AG04450 (cell line): Measurements from ENCODE around the gene SMAD3. TPM values are rescaled to one million over a fixed set of nuclear protein-coding genes. Genes with fewer than 3 reads are reported as not detected.

ENCODE experiments used
- CTCF ChIA-PET: fragments of 300-600, 350-600 bp; formaldehyde crosslinking; extraction: SDS; loops from one replicate; lab custom pipeline; 2022; ENCODE audit warnings: antibody characterized with exemption, inconsistent platforms; lab: Charles Lee
- POLR2A ChIA-PET: fragments of 350-600 bp; formaldehyde crosslinking; extraction: SDS; loops from one replicate; lab custom pipeline; 2021; ENCODE audit warnings: antibody characterized with exemption, inconsistent platforms; lab: Yijun Ruan, JAX
- DNase-seq: peaks from one replicate; pipeline ENCODE4 v3.0.0-alpha.2; 2011; ENCODE audit warnings: low read depth, low spot score
- H3K27ac ChIP-seq: one replicate; pipeline ENCODE4 v1.5.1; 2012; ENCODE audit warnings: low read depth, low read length, control low read depth
- H3K27me3 ChIP-seq: one replicate; pipeline ENCODE4 v1.6.0; 2012; ENCODE audit warnings: low read length; ENCODE audit not compliant: control insufficient read depth, insufficient read depth
- H3K4me3 ChIP-seq: 2 replicates; pipeline ENCODE4 v1.5.1; 2011; ENCODE audit warnings: mild to moderate bottlenecking, low read depth, low read length, control low read depth
- H3K9me3 ChIP-seq: 2 replicates; pipeline ENCODE4 v1.5.1; 2012; ENCODE audit warnings: low read length; ENCODE audit not compliant: control insufficient read depth, insufficient read depth
- polyA plus RNA-seq: library from polyadenylated mRNA; depleted of rRNA; stranded (reverse); fragments of >200 nt; gene quantifications from 2 replicates; pipeline ENCODE4 v1.2.3, GENCODE V29; 2011
- TF ChIP-seq, protein P1 (sequence below): IDR thresholded peaks from 2 replicates; pipeline ENCODE4 v1.5.1; 2011; ENCODE audit warnings: low read depth, low read length, control low read depth, inconsistent platforms

SMAD3 gene
- polyA plus RNA-seq, 1 experiment: 115 TPM

DNA sequence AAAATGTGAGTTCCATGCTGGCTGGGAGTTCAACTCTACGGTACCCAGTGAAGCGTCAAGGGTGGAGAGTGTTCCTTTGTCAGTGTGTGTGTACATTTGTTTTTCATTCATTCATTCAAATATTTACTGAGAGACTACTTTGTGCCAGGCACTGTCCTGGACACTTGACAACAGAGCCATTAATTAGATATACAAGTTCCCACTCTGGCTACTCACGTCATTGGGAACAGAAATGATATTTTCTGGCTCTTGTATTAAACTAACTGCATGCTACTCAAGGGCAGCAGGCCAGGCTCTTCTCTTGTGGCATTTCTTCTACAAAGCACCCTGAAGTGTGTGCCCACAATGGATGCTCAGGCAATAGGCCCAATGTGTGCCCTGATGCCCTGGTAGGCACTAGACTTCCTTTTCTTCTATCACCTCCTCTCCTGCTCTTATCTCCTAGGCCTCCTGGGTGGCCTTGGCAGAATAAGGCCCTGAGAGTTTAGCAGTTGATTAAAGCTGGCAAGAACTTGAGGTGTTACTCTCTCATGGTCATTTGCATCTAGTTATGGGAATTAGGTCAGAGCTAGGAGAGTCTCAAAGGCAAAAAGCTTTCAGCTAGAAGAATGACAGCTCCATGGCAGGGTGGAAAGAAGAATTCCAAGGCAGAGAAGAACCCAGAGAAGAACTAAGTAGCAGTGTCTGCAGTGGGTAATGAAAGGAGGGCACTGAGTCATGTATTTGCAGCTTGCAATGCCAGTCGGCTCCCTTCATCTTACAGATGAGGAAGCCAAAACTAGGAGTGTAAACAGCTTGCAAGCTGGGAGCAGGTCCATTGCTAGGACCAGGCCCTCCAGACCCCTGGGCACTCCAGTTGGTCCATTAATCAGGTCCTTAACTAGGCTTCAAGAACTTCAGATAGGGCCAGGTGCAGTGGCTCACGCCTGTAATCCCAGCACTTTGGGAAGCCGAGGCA lies 14.0 kb upstream of the SMAD3 start:
- H3K4me3 ChIP-seq: no peak overlapping the region
- H3K27ac ChIP-seq: no peak overlapping the region
- TF ChIP-seq, protein P1, sequence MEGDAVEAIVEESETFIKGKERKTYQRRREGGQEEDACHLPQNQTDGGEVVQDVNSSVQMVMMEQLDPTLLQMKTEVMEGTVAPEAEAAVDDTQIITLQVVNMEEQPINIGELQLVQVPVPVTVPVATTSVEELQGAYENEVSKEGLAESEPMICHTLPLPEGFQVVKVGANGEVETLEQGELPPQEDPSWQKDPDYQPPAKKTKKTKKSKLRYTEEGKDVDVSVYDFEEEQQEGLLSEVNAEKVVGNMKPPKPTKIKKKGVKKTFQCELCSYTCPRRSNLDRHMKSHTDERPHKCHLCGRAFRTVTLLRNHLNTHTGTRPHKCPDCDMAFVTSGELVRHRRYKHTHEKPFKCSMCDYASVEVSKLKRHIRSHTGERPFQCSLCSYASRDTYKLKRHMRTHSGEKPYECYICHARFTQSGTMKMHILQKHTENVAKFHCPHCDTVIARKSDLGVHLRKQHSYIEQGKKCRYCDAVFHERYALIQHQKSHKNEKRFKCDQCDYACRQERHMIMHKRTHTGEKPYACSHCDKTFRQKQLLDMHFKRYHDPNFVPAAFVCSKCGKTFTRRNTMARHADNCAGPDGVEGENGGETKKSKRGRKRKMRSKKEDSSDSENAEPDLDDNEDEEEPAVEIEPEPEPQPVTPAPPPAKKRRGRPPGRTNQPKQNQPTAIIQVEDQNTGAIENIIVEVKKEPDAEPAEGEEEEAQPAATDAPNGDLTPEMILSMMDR: no peak
- POLR2A ChIA-PET: no interaction called here
- H3K27me3 ChIP-seq: no peaks in the 10 kb centered on the region
- no peak for DNase-seq
- CTCF ChIA-PET: interaction anchor here (0.6 kb wide), 1 partner anchor 99 kb away, joined by 5 read pairs; no protein-coding TSS in a partner anchor
- H3K9me3 ChIP-seq: no peaks in the 10 kb centered on the region

DNA sequence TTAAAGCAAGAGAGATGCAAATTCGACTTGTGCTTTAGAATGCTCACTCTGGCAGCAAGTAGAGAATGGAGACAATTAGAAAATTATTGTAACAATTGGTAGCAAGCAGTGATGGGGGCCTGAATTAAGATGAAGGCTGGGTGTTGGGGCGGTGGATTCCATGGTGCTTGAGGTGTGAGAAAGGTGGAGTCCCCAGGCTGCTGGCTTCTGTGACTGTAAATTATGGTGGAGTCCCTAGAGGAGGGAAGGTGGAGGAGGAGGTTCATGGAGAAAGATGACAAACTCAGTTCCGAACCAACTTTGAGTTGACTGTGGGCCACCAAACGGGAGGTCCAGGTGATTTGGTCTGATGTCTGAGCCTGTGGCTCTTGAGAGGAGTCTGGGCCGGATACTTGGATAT lies 10.7 kb upstream of the SMAD3 start:
- POLR2A ChIA-PET: no interaction called here
- Histone ChIP-seq H3K27ac (no peak overlapping the region), H3K27me3 (no peaks in the 10 kb centered on the region), H3K4me3 (no peak overlapping the region), H3K9me3 (no peaks in the 10 kb centered on the region)
- DNase-seq: no peak
- CTCF ChIA-PET: no interaction called here
- TF ChIP-seq, protein P1: no peak

- TF ChIP-seq, protein P1: no peak
- Histone ChIP-seq H3K9me3 (no peaks in the 10 kb centered on the region), H3K27me3 (no peaks in the 10 kb centered on the region), H3K27ac (no peak overlapping the region), H3K4me3 (no peak overlapping the region)
- no peak for DNase-seq
- POLR2A ChIA-PET: interaction anchor here (1.1 kb wide), 1 partner anchor 10 kb away, joined by 3 read pairs; no protein-coding TSS in a partner anchor
- CTCF ChIA-PET: no interaction called here
These were observed 6.3 kb upstream of the SMAD3 start for GRCh38 chr15:67059127-67059553.

- ChIA-PET CTCF (no interaction called here), POLR2A (no interaction called here)
- TF ChIP-seq, protein P1: no peak
- DNase-seq: no peak
- no peak overlapping the region for H3K27ac ChIP-seq
- no peak overlapping the region for H3K4me3 ChIP-seq
- peaks cover 3% of the 10 kb centered on the region; the same call in 1 of the 2 replicates for H3K9me3 ChIP-seq
- no peaks in the 10 kb centered on the region for H3K27me3 ChIP-seq
These were observed 3.5 kb upstream of the SMAD3 start for GRCh38 chr15:67061811-67062368.
